ENCODE data around the gene IL36RN.
"Not testable (repeated sequence)": the region's sequence is repeated elsewhere in the genome, so short reads cannot be mapped to it uniquely, and the experiment has no call there.

The IL36RN gene

DNA sequence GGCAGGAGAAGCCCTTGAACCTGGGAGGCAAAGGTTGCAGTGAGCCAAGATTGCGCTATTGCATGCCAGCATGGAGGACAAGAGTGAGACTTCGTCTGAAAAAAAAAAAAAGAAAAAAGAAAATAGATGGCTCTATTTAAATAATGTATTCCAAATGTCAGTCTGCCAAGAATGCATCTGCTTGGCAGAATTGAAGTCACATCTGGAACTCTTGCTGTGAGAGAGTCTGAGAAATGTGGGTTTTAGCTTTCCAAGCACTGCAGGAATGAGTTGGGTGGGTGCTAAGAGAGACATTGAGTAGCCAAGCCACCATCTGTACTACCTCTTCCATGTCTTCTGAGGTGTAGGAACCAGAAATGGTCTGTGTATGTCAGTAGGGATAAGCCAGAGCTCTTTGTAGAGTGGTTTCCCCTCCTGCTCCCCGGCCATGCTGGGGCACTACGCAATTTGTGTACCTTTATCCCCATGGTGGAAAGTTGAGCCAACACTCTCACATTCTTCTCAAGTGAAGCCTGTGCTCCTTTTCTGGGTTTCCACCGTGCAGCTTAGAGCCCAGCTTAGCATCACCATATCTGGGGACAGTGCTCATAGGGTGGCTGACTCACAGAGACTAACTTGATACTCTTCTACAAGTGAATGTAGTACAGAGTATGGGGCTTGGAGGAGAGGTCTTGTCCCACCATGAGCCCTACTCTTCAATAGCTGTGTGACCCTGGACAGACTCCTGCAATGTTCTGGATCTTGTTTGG lies 34.0 kb downstream of the IL36RN start:
- no peak for DNase-seq
- H3K27me3 ChIP-seq = no peaks in the 10 kb centered on the region
- no peaks in the 10 kb centered on the region for H3K4me1 ChIP-seq
- H3K4me3 ChIP-seq (ENCODE audit: low read depth, low read length) = no peak overlapping the region
- H3K36me3 ChIP-seq = no peaks in the 10 kb centered on the region
- no peaks in the 10 kb centered on the region for H3K9me3 ChIP-seq
- TF ChIP-seq, protein P1, sequence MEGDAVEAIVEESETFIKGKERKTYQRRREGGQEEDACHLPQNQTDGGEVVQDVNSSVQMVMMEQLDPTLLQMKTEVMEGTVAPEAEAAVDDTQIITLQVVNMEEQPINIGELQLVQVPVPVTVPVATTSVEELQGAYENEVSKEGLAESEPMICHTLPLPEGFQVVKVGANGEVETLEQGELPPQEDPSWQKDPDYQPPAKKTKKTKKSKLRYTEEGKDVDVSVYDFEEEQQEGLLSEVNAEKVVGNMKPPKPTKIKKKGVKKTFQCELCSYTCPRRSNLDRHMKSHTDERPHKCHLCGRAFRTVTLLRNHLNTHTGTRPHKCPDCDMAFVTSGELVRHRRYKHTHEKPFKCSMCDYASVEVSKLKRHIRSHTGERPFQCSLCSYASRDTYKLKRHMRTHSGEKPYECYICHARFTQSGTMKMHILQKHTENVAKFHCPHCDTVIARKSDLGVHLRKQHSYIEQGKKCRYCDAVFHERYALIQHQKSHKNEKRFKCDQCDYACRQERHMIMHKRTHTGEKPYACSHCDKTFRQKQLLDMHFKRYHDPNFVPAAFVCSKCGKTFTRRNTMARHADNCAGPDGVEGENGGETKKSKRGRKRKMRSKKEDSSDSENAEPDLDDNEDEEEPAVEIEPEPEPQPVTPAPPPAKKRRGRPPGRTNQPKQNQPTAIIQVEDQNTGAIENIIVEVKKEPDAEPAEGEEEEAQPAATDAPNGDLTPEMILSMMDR (IDR thresholded peaks at IDR 0.05; ENCODE audit: low read depth, low read length) = no peak

DNA sequence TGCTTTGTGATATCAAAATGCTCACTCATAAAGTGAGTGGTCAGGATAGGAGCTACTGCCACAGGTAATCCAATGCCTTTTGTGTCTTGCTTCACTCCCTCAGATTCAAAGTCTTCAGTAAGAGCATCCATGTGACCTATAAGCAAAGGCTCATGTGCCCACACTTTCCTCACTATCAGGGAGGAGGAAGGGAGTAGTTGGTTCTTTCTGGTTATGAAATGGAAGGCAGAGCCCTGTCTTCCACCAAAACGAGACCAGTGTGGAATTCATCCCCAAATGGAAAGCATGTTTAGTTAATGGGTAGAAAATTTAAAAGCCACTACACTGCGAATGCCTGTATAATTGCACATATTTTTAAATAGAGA lies 34.6 kb downstream of the IL36RN start:
- H3K9me3 ChIP-seq = no peaks in the 10 kb centered on the region
- no peaks in the 10 kb centered on the region for H3K36me3 ChIP-seq
- H3K27me3 ChIP-seq = no peaks in the 10 kb centered on the region
- no peak for DNase-seq
- no peak overlapping the region for H3K4me3 ChIP-seq (ENCODE audit: low read depth, low read length)
- H3K4me1 ChIP-seq = no peaks in the 10 kb centered on the region
- TF ChIP-seq, protein P1 (IDR thresholded peaks at IDR 0.05; ENCODE audit: low read depth, low read length) = no peak

DNA sequence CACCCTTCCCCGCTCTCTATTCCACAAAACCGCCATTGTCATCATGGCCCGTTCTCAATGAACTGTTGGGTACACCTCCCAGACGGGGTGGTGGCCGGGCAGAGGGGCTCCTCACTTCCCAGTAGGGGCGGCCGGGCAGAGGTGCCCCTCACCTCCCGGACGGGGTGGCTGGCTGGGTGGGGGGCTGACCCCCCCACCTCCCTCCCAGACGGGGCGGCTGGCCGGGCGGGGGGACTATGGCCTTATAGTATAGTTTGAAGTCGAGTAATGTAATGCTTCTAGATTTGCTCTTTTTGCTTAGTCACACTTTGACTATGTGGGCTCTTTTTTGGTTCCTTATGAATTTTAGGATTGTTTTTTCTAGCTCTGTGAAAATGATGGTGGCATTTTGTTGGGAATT lies 37.3 kb downstream of the IL36RN start:
- H3K4me3 ChIP-seq (ENCODE audit: low read depth, low read length); DNase-seq; H3K36me3 ChIP-seq; H3K27me3 ChIP-seq; H3K4me1 ChIP-seq; H3K9me3 ChIP-seq: not testable (repeated sequence)

DNA sequence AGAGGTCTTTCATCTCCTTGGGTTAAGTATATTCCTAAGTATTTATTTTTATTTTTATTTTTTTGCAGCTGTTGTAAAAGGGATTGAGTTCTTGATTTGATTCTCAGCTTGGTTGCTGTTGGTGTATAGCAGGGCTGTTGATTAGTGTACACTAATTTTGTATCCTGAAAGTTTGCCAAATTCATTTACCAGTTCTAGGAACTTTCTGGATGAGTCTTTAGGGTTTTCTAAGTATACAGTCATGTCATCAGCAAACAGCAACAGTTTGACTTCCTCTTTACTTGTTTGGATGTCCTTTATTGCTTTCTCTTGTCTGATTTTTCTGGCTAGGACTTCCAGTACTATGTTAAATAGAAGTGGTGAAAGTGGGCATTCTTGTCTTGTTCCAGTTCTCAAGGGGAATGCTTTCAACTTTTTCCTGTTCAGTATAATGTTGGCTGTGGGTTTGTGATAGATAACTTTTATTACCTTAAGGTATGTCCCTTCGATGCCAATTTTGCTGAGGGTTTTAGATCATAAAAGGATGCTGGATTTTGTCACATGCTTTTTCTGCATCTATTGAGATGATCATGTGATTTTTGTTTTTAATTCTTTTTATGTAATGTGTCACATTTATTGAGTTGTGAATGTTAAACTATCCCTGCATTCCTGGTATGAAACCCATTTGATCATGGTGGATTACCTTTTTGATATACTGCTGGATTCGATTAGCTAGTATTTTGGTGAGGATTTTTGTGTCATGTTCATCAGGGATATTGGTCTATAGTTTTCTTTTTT lies 38.0 kb downstream of the IL36RN start:
- not testable (repeated sequence) for DNase-seq; H3K9me3 ChIP-seq; H3K4me3 ChIP-seq (ENCODE audit: low read depth, low read length); H3K4me1 ChIP-seq; H3K36me3 ChIP-seq; H3K27me3 ChIP-seq

DNA sequence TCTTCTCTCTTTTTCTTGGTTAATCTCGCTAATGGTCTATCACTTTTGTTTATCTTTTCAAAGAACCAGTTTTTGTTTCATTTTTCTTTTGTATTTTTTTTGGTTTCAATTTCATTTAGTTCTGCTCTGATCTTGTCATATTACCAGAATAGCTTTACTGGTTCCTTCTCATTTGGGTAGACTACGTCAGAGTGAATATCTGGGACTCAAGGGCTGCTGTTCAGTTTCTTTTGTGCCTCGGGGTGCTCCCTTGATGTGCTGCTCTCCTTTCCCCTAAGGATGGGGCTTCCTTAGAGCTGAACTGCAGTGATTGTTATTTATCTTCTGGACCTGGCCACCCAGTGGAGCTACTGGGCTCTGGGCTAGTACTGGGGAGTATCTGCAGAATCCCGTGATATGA lies 39.0 kb downstream of the IL36RN start:
- Histone ChIP-seq H3K9me3 (no peaks in the 10 kb centered on the region), H3K36me3 (no peaks in the 10 kb centered on the region), H3K27me3 (no peaks in the 10 kb centered on the region), H3K4me3 (ENCODE audit: low read depth, low read length) (no peak overlapping the region), H3K4me1 (no peaks in the 10 kb centered on the region)
- DNase-seq = no peak
- TF ChIP-seq, protein P1 (IDR thresholded peaks at IDR 0.05; ENCODE audit: low read depth, low read length) = no peak

DNA sequence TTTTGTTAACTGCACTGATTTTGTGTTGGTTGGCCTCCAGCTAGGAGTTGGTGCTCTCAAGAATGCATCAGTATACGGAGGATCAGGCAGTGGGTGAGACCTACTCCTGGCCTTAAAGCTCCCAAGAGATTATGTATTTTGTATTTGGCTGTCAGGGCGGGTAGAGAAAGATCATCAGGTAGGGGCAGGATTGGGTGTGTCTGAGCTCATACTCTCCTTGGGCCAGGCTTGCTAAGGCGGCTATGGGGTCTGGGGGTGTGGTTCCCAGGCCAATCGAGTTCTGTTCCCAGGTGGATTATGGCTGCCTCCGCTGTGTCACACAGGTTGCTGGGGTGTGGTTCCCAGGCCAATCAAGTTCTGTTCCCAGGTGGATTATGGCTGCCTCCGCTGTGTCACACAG lies 39.5 kb downstream of the IL36RN start:
- DNase-seq = no peak
- Histone ChIP-seq H3K27me3 (no peaks in the 10 kb centered on the region), H3K36me3 (no peaks in the 10 kb centered on the region), H3K4me1 (no peaks in the 10 kb centered on the region), H3K9me3 (no peaks in the 10 kb centered on the region), H3K4me3 (ENCODE audit: low read depth, low read length) (no peak overlapping the region)
- TF ChIP-seq, protein P1 (IDR thresholded peaks at IDR 0.05; ENCODE audit: low read depth, low read length) = no peak

DNA sequence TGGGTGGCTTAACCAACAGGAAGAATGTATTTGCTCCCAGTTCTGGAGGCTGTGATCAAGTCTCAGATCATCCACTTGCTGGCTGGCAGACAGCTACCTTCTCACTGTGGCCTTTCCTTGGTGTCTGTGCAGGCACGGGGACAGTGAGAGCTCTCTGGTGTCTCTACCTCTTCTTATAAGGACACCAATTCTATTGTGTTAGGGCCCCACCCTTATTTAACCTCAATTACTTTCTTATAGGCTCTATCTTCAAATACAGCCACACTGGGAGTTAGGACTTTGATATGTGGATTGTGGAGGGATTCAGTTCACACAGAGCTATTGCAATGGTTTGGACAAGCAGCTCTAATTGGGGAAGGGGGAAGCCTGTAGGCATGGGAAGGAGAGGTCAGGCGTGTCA lies 43.1 kb downstream of the IL36RN start:
- H3K27me3 ChIP-seq = no peaks in the 10 kb centered on the region
- H3K4me3 ChIP-seq (ENCODE audit: low read depth, low read length) = no peak overlapping the region
- TF ChIP-seq, protein P1 (IDR thresholded peaks at IDR 0.05; ENCODE audit: low read depth, low read length) = no peak
- H3K9me3 ChIP-seq = no peaks in the 10 kb centered on the region
- no peak for DNase-seq
- no peaks in the 10 kb centered on the region for H3K36me3 ChIP-seq
- H3K4me1 ChIP-seq = no peaks in the 10 kb centered on the region

Measured in BE2C (cell line).